Measurements from ENCODE around the gene PUS1. TPM values are rescaled to one million over a fixed set of nuclear protein-coding genes. Genes with fewer than 3 reads are reported as not detected.
A peak's percentile ranks its signal among the peaks of the same experiment; 100 is the strongest.

PUS1 gene
- total and polyA plus RNA-seq, 10 of the 15 experiments (the other 5 are each of a cell fraction or from before 2014, with no cell fraction given): 1.3 to 74.2 (median 25.4) TPM

DNA sequence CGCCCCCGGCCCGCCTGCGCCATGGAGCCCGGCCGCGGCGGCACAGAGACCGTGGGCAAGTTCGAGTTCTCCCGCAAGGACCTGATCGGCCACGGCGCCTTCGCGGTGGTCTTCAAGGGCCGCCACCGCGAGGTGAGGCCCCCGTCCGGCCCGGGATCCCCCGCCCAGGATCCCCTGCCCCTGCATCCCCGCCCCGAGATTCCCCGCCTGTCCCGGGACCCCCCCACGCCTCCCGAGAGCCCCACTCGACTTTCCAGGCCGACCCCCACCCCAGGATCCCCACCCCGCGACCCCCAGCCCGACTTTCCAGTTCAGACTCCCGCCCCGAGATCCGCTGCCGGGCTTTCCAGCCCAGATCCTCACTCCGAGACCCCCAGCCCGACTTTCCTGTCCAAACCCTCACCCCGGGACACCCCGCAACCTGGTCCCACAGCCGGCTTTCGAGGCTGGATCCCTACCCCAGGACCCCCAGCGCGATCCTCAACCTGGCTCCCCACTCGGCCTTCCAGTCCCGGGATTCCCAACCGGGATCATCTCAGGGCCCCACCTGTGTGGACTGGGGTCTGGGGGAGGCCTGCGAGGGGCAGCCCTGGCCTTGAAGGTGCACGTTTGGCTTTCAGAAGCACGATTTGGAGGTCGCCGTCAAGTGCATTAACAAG is 34.0 kb upstream of the PUS1 start:
- Histone ChIP-seq H3K9ac (ENCODE audit: control insufficient read depth, insufficient read depth, low read length) (peak overlapping the region; percentile 55; the same call in 1 of the 2 replicates), H3K79me2 (ENCODE audit: control insufficient read depth, insufficient read depth, low read length) (no peaks in the 10 kb centered on the region), H3K9me3 (replicated peaks; ENCODE audit: control insufficient read depth, insufficient read depth, low read length) (no peaks in the 10 kb centered on the region), H2AFZ (ENCODE audit: control insufficient read depth, low read depth, low read length) (no peak overlapping the region; the same call in 1 of the 2 replicates), H3K4me3 (peak overlapping the region; percentile 73), H3K4me1 (ENCODE audit: control insufficient read depth, insufficient read depth, low read length) (peaks cover 12% of the 10 kb centered on the region), H3K27me3 (replicated peaks in 1 of 2; ENCODE audit: control insufficient read depth in 2 of 2, insufficient read depth in 2 of 2, low read length in 1 of 2) (no peaks in the 10 kb centered on the region), H3K4me2 (ENCODE audit: control insufficient read depth, insufficient read depth) (peak overlapping the region; percentile 82), H4K20me1 (ENCODE audit: control insufficient read depth, insufficient read depth) (no peaks in the 10 kb centered on the region), H3K36me3 (ENCODE audit: control insufficient read depth in 2 of 2, insufficient read depth in 2 of 2, low read length in 1 of 2) (no peaks in the 10 kb centered on the region), H3K27ac (ENCODE audit: control insufficient read depth, insufficient read depth) (no peak overlapping the region)
- TF ChIP-seq MTA3 (IDR thresholded peaks at IDR 0.05; ENCODE audit: borderline replicate concordance, low read length) (no peak), TCF12 (IDR thresholded peaks at IDR 0.05; ENCODE audit: low read depth, low read length) (no peak)
- TF ChIP-seq, protein P1, sequence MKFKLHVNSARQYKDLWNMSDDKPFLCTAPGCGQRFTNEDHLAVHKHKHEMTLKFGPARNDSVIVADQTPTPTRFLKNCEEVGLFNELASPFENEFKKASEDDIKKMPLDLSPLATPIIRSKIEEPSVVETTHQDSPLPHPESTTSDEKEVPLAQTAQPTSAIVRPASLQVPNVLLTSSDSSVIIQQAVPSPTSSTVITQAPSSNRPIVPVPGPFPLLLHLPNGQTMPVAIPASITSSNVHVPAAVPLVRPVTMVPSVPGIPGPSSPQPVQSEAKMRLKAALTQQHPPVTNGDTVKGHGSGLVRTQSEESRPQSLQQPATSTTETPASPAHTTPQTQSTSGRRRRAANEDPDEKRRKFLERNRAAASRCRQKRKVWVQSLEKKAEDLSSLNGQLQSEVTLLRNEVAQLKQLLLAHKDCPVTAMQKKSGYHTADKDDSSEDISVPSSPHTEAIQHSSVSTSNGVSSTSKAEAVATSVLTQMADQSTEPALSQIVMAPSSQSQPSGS (IDR thresholded peaks at IDR 0.05; ENCODE audit: low read length): no peak
- ChIA-PET RAD21 (ENCODE audit: unreplicated experiment) (no interaction called here), POLR2A (no interaction called here), SMC1A (ENCODE audit: uncharacterized antibody, unreplicated experiment) (no interaction called here), CTCF (no interaction called here)
- intact Hi-C loops (cut with micrococcal nuclease; ENCODE audit: unreplicated experiment) (loop anchor here (2.0 kb wide), 1 partner anchor 34 kb away; the partner anchor contains the start of gene PUS1), in situ Hi-C loops (cut with MboI) (no loop called here)
- peak; percentile 41 for FAIRE-seq
- no peak for ATAC-seq
- DNase-seq (ENCODE audit: low read depth, low spot score): no peak
- no TSS peak for BruUV-seq (replicated peaks)
- WGBS (ENCODE audit: insufficient coverage, insufficient replicate concordance, low lambda C conversion rate, missing lambda C conversion rate): 0% methylated on average over 27 of the region's 54 CpGs

DNA sequence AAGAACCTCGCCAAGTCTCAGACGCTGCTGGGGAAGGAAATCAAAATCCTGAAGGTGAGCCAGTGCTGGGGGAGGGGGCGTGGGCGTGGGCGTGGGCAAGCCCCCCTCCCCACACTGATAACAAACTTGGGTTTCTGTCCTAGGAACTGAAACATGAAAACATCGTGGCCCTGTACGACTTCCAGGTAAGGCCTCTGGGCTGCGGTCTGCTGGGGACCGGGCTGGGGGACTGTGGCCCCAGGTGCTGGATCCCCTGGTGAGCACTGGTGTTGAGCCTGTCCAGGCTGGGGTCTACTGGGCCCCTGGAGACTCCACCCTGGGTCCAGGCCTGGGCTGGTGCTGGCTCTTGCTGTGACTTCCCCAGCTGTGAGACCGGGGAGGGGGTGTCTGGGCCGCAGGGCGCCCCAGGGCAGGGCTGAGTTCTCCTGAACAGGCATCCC is 33.4 kb upstream of the PUS1 start:
- peaks cover 12% of the 10 kb centered on the region for H3K4me1 ChIP-seq (ENCODE audit: control insufficient read depth, insufficient read depth, low read length)
- RAD21 ChIA-PET (ENCODE audit: unreplicated experiment): no interaction called here
- no peak for ATAC-seq
- TSS peak; percentile 74 for BruUV-seq (replicated peaks)
- H3K9ac ChIP-seq (ENCODE audit: control insufficient read depth, insufficient read depth, low read length): peak overlapping the region; percentile 55; the same call in 1 of the 2 replicates
- H2AFZ ChIP-seq (ENCODE audit: control insufficient read depth, low read depth, low read length): peak overlapping the region; percentile 60
- no peak for DNase-seq (ENCODE audit: low read depth, low spot score)
- in situ Hi-C loops (cut with MboI): no loop called here
- H3K27ac ChIP-seq (ENCODE audit: control insufficient read depth, insufficient read depth): no peak overlapping the region
- H3K79me2 ChIP-seq (ENCODE audit: control insufficient read depth, insufficient read depth, low read length): no peaks in the 10 kb centered on the region
- TF ChIP-seq MEF2B (IDR thresholded peaks at IDR 0.05; ENCODE audit: partially characterized antibody, poor library complexity, severe bottlenecking) (peak; percentile 14), EGR1 (IDR thresholded peaks at IDR 0.05; ENCODE audit: borderline replicate concordance in 1 of 2, low read depth in 2 of 2, low read length in 2 of 2) (peak in 1 of 2 experiments; percentile 58; a peak in 1 of 3 replicates)
- TF ChIP-seq, protein P2, sequence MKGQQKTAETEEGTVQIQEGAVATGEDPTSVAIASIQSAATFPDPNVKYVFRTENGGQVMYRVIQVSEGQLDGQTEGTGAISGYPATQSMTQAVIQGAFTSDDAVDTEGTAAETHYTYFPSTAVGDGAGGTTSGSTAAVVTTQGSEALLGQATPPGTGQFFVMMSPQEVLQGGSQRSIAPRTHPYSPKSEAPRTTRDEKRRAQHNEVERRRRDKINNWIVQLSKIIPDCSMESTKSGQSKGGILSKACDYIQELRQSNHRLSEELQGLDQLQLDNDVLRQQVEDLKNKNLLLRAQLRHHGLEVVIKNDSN (IDR thresholded peaks at IDR 0.05; ENCODE audit: borderline replicate concordance, extremely low read length, insufficient read depth, low read depth, low read length): no peak
- no peaks in the 10 kb centered on the region for H3K9me3 ChIP-seq (replicated peaks; ENCODE audit: control insufficient read depth, insufficient read depth, low read length)
- 6% methylated on average over 12 of the region's 12 CpGs for WGBS (ENCODE audit: insufficient coverage, insufficient replicate concordance, low lambda C conversion rate, missing lambda C conversion rate)
- FAIRE-seq: no peak
- no peaks in the 10 kb centered on the region for H4K20me1 ChIP-seq (ENCODE audit: control insufficient read depth, insufficient read depth)
- H3K36me3 ChIP-seq (ENCODE audit: control insufficient read depth in 2 of 2, insufficient read depth in 2 of 2, low read length in 1 of 2): no peaks in the 10 kb centered on the region
- peak overlapping the region; percentile 73 for H3K4me3 ChIP-seq
- CTCF ChIA-PET: no interaction called here
- POLR2A ChIA-PET: no interaction called here
- H3K4me2 ChIP-seq (ENCODE audit: control insufficient read depth, insufficient read depth): peak overlapping the region; percentile 82
- SMC1A ChIA-PET (ENCODE audit: uncharacterized antibody, unreplicated experiment): no interaction called here
- intact Hi-C loops (cut with micrococcal nuclease; ENCODE audit: unreplicated experiment): loop anchor here (2.0 kb wide), 1 partner anchor 33 kb away; the partner anchor contains the start of gene PUS1
- H3K27me3 ChIP-seq (replicated peaks in 1 of 2; ENCODE audit: control insufficient read depth in 2 of 2, insufficient read depth in 2 of 2, low read length in 1 of 2): no peaks in the 10 kb centered on the region

Measured in GM12878 (cell line).